ENCODE measurements around the gene FGF22.
A peak's percentile ranks its signal among the peaks of the same experiment; 100 is the strongest.

Gene FGF22

GRCh38 chr19:644789-645188 lies 5.1 kb downstream of the FGF22 start:
- DNase-seq: no peak

- no peak for DNase-seq
Measured at GRCh38 chr19:645912-646778, 6.5 kb downstream of the FGF22 start.

- no peak for DNase-seq
Measured at GRCh38 chr19:646779-647565, 7.3 kb downstream of the FGF22 start.

- no peak for DNase-seq
Measured at GRCh38 chr19:647566-648284, 8.0 kb downstream of the FGF22 start.

GRCh38 chr19:648305-648704 lies 8.6 kb downstream of the FGF22 start:
- no peak for DNase-seq

- DNase-seq: no peak
Measured at GRCh38 chr19:648904-649801, 9.5 kb downstream of the FGF22 start.

GRCh38 chr19:650121-650520 lies 10.4 kb downstream of the FGF22 start:
- DNase-seq: no peak

- DNase-seq: no peak
Measured at GRCh38 chr19:651114-651818, 11.6 kb downstream of the FGF22 start.

- DNase-seq: no peak
Measured at GRCh38 chr19:651991-652390, 12.3 kb downstream of the FGF22 start.

GRCh38 chr19:652467-653389 lies 13.0 kb downstream of the FGF22 start:
- no peak for DNase-seq

GRCh38 chr19:653425-653824 lies 13.7 kb downstream of the FGF22 start:
- DNase-seq: no peak

- no peak for DNase-seq
Measured at GRCh38 chr19:655691-656090, 16.0 kb downstream of the FGF22 start.

GRCh38 chr19:656751-657559 lies 17.3 kb downstream of the FGF22 start:
- DNase-seq: no peak

- DNase-seq: no peak
Measured at GRCh38 chr19:657611-658010, 17.9 kb downstream of the FGF22 start.

- no peak for DNase-seq
Measured at GRCh38 chr19:658059-658839, 18.6 kb downstream of the FGF22 start.

GRCh38 chr19:658916-659839 lies 19.5 kb downstream of the FGF22 start:
- peak; percentile 44 for DNase-seq

GRCh38 chr19:660793-661426 lies 21.2 kb downstream of the FGF22 start:
- DNase-seq: no peak
